GM18907 (cell line): ENCODE results near the gene SLC39A7.

ENCODE experiments used
- ATAC-seq: cut with Tn5 transposase; IDR thresholded peaks from one replicate; pipeline ENCODE4 v1.9.1; 2021; ENCODE audit warnings: mild to moderate bottlenecking, moderate library complexity; ENCODE audit not compliant: unreplicated experiment

The SLC39A7 gene, protein sequence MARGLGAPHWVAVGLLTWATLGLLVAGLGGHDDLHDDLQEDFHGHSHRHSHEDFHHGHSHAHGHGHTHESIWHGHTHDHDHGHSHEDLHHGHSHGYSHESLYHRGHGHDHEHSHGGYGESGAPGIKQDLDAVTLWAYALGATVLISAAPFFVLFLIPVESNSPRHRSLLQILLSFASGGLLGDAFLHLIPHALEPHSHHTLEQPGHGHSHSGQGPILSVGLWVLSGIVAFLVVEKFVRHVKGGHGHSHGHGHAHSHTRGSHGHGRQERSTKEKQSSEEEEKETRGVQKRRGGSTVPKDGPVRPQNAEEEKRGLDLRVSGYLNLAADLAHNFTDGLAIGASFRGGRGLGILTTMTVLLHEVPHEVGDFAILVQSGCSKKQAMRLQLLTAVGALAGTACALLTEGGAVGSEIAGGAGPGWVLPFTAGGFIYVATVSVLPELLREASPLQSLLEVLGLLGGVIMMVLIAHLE

GRCh38 chr6:33200219-33201146 is at the start of gene SLC39A7, which contains the start of gene RXRB:
SLC39A7 (plus strand) TSS chr6:33200867; CDS start chr6:33201246, 379 bp downstream.
RXRB (minus strand) TSS chr6:33200665; CDS start chr6:33200476, 189 bp downstream.
- peak; percentile 64 for ATAC-seq

GRCh38 chr6:33151050-33151449 is 49.6 kb upstream of the SLC39A7 start:
- ATAC-seq = no peak

DNA sequence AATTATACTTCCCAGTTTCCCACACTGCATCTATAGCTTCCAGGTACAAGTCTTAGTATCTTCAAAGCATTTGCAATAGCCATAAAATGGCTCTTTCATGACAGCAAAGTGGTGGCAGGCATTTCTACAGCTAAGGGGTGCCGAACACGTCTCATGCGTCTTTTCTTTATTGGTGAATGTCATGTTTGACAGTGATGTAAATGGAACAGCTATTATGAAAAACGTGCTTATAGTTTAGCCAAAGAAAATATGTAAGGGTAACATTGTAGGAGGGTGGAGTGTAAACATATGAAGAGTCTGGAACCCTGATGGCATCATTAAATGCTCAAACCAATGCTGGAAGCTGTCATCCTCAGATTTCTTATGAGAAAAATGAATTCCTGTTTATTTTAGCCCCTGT is 46.3 kb upstream of the SLC39A7 start:
- ATAC-seq = no peak

DNA sequence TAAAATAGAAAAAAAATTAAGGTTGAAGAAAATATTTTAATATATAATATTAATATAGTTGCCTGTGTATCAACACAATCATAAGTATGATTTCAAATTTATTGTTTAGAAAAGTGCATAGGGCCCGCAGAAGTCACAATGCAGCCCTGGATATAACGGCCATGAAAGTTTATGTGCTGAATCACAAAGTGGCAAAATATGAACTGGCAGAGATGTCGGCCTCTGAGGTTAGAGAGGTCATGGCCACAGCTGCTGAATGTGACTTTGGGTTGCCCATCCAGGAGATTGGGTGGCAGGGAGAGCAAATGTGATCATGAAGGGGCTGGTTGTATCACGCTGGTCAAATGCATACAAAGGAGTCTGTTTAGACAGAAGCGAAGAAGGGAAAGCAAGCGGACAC is 44.1 kb upstream of the SLC39A7 start:
- no peak for ATAC-seq

GRCh38 chr6:33156964-33157363 is 43.7 kb upstream of the SLC39A7 start:
- ATAC-seq = no peak

DNA sequence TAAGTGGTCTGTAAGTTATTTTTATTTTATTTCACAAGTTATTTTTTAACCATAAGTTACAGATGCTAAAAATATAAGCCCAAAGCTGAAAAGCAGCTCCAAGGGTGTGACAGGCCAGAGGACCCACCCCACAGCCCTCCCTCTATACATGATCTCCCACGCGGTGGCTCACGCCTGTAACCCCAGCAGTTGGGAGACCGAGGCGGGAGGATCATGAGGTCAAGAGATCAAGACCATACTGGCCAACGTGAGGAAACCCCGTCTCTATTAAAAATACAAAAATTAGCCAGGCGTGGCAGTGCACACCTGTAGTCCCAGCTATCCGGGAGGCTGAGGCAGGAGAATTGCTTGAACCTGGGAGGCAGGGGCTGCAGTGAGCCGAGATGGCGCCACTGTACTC is 40.6 kb upstream of the SLC39A7 start:
- no peak for ATAC-seq

- no peak for ATAC-seq
Observed at GRCh38 chr6:33160728-33161344, 39.8 kb upstream of the SLC39A7 start.

- peak; percentile 68 for ATAC-seq
Observed at GRCh38 chr6:33161354-33162331, 39.0 kb upstream of the SLC39A7 start.

- ATAC-seq = no peak
Observed at GRCh38 chr6:33163540-33163939, 37.1 kb upstream of the SLC39A7 start.

DNA sequence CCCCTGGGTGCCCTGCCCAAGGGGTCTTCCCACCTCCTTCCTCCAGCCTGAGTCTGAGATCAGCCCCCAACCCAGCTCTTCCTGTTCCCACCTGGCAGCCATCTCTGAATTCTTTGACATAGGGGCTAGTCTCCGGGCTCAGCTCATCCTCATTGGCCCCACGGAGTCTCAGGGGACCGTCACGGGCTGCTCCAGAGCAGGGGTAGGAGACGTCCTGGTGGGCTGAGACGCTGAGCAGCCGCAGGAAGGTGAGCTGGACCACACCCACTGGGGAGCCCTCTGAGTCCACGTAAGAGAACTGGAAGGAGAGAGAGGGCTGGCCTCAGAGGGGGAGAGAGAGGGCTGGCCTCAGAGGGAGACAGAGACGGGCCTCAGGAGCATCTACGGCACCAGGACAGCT is 36.5 kb upstream of the SLC39A7 start:
- ATAC-seq = no peak

GRCh38 chr6:33164665-33165373 is 35.8 kb upstream of the SLC39A7 start:
- no peak for ATAC-seq

- ATAC-seq = no peak
Observed at GRCh38 chr6:33165581-33166258, 34.9 kb upstream of the SLC39A7 start.

GRCh38 chr6:33166363-33166762 is 34.3 kb upstream of the SLC39A7 start:
- no peak for ATAC-seq

GRCh38 chr6:33166811-33167210 is 33.9 kb upstream of the SLC39A7 start:
- no peak for ATAC-seq

- ATAC-seq = no peak
Observed at GRCh38 chr6:33167374-33168283, 33.0 kb upstream of the SLC39A7 start.

GRCh38 chr6:33168284-33168601 is 32.4 kb upstream of the SLC39A7 start:
- ATAC-seq = no peak

GRCh38 chr6:33168639-33169038 is 32.0 kb upstream of the SLC39A7 start:
- no peak for ATAC-seq
